Cardiac fibroblast (primary cell): ENCODE results near the gene RILPL2.
"Not testable (repeated sequence)": the region's sequence is repeated elsewhere in the genome, so short reads cannot be mapped to it uniquely, and the experiment has no call there.

Source experiments
- DNase-seq, 2 donors: peaks; one replicate each; pipeline versions ENCODE4 v3.0.0 to v3.0.0-alpha.2; 2010; ENCODE audit warnings: low read depth in 2 of 2
- H3K4me3 ChIP-seq, 2 donors: replicated peaks in 1 of 2; 1 replicate in 1 of 2; 2 replicates in 1 of 2; pipeline ENCODE4 v1.5.1; 2011; ENCODE audit warnings: low read depth in 2 of 2, low read length in 2 of 2, mild to moderate bottlenecking in 2 of 2, moderate library complexity in 1 of 2
- TF ChIP-seq, protein P1 (sequence below): IDR thresholded peaks from one replicate; pipeline ENCODE4 v1.5.1; 2011; ENCODE audit warnings: low read depth, mild to moderate bottlenecking, low read length, inconsistent platforms

Gene RILPL2

DNA sequence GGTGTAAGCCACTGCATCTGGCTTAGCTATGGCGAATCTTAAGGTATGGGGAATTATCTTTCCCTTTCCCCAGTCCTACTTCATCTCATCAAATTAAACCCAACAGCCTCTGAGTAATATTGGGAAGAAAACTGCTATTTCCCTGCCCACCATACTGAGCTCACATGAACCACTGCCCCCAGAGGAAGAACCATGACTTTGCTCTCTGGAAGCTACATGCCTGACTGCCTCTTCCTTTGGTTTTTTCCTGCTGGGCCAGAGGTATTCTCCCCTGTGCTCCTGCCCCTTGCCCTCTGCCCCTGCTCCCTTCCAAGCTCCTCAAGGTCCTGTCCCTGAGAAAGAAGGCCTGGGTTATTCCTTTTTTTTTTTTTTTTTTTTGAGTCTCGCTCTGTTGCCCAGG lies 15.2 kb downstream of the RILPL2 start:
- TF ChIP-seq, protein P1, sequence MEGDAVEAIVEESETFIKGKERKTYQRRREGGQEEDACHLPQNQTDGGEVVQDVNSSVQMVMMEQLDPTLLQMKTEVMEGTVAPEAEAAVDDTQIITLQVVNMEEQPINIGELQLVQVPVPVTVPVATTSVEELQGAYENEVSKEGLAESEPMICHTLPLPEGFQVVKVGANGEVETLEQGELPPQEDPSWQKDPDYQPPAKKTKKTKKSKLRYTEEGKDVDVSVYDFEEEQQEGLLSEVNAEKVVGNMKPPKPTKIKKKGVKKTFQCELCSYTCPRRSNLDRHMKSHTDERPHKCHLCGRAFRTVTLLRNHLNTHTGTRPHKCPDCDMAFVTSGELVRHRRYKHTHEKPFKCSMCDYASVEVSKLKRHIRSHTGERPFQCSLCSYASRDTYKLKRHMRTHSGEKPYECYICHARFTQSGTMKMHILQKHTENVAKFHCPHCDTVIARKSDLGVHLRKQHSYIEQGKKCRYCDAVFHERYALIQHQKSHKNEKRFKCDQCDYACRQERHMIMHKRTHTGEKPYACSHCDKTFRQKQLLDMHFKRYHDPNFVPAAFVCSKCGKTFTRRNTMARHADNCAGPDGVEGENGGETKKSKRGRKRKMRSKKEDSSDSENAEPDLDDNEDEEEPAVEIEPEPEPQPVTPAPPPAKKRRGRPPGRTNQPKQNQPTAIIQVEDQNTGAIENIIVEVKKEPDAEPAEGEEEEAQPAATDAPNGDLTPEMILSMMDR, result no peak
- DNase-seq, result no peak
- no peak overlapping the region for H3K4me3 ChIP-seq

DNA sequence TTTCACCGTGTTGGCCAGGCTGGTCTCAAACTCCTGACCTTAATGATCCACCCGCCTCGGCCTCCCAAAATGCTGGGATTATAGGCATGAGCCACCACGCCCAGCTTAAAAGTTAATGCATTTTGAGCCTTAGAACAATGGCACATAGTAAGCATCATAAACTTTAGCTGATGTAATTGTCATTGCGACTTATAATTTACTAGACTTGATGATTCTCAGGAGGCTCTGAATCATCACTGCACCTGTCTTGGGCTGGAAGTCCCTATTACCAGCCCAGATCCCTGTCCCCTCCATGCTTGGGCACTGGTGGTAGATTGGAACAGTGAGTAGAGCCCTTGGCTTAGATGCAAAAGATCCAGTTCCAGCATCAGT lies 26.5 kb downstream of the RILPL2 start:
- H3K4me3 ChIP-seq, result no peak overlapping the region
- TF ChIP-seq, protein P1, result no peak
- no peak for DNase-seq

DNA sequence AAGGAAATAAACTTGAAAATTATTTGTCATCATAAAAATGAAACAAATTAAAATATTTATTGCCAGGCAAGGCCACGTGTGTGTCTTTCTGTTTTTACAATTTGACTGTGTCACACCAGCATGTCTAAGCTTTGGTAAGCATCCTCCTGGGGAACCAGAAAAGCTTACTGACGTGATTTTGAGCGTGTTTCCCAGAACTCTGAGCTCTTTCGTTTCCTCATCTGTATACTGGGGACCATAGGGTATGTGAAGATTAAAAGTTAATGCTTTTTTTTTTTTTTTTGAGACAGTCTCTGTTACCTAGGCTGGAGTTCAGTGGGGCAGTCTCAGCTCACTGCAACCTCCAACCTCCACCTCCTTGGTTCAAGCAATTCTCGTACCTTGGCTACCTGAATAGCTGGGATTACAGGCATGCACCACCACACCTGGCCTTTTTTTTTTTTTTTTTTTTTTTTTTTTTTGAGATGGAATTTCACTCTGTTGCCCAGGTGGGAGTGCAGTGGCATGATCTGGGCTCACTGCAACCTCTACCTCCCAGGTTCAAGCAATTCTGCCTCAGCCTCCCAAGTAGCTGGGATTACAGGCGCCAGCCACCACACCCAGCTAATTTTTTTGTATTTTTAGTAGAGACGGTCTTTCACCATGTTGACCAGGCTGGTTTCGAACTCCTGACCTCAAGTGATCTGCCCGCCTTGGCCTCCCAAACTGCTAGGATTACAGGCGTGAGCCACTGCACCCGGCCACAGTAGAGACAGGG lies 27.0 kb downstream of the RILPL2 start:
- not testable (repeated sequence) for DNase-seq, H3K4me3 ChIP-seq

DNA sequence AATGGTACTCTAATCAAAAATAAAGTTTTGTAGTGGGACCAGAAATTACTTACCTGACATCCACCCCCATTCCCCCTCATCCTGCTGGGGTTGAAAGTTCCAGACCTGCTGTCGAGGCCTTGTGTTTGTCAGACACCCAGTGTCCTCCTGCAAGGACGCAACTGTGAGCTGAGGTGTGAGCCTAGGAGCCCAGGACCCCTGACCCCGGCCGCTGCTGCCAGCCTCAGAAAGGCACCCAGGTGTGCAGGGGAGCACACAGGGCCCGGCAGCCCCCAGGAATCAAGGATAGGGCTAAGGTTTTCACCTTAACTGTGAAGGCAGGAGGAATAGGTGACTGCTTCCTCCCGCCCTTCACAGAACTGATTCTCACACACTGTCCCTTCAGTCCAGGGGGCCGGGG lies 27.9 kb downstream of the RILPL2 start:
- H3K4me3 ChIP-seq, DNase-seq: not testable (repeated sequence)

DNA sequence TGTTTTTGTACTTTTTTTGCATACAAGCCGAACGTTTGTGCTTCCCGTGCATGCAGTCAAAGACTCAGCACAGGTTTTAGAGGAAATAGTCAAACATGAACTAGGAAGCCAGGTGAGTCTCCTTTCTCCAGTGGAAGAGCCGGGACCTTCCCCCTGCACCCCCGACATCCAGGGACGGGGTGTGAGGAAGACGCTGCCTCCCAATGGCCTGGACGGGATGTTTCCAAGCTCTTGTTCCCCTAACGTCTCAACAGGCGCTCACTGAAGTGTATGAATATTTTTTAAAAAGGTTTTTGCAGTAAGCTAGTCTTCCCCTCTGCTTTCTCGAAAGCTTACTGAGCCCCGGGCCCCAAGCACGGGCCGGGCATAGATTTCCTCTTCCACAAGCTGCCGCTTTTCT lies 28.6 kb downstream of the RILPL2 start:
- H3K4me3 ChIP-seq, DNase-seq: not testable (repeated sequence)

DNA sequence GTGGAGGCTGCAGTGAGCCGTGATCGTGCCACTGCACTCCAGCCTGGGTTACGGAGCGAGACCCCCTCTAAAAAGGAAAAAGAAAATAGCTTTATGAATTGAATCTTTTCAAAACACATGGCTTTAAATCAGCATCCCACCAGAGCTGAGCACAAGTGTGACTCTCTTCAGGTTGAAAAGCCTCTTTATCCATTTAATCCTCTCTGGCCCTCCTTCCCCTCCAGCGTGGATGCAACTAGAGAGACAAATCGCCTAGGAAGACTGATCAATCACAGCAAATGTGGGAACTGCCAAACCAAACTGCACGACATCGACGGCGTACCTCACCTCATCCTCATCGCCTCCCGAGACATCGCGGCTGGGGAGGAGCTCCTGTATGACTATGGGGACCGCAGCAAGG lies 29.2 kb downstream of the RILPL2 start:
- not testable (repeated sequence) for DNase-seq

DNA sequence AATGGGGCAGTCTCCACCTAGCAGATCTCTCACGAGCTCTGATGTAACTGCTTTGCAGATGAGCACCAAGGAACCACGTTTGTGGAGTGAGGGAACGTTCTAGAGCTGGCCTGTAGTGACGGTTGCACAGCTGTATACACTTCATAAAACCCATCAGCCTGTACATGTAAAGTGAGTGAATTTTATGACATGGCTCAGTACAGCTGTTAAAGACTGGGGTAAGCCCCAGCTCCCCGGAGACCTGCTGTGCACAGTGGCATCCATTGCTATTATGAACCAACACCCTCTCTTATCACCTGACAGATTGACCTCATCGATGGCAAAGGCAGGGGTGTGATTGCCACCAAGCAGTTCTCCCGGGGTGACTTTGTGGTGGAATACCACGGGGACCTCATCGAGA lies 31.9 kb downstream of the RILPL2 start:
- DNase-seq, result no peak
- TF ChIP-seq, protein P1, result no peak
- H3K4me3 ChIP-seq, result no peak overlapping the region

More for the DNA sequence above, 29.2 kb downstream of the RILPL2 start:
- not testable (repeated sequence) for H3K4me3 ChIP-seq

DNA sequence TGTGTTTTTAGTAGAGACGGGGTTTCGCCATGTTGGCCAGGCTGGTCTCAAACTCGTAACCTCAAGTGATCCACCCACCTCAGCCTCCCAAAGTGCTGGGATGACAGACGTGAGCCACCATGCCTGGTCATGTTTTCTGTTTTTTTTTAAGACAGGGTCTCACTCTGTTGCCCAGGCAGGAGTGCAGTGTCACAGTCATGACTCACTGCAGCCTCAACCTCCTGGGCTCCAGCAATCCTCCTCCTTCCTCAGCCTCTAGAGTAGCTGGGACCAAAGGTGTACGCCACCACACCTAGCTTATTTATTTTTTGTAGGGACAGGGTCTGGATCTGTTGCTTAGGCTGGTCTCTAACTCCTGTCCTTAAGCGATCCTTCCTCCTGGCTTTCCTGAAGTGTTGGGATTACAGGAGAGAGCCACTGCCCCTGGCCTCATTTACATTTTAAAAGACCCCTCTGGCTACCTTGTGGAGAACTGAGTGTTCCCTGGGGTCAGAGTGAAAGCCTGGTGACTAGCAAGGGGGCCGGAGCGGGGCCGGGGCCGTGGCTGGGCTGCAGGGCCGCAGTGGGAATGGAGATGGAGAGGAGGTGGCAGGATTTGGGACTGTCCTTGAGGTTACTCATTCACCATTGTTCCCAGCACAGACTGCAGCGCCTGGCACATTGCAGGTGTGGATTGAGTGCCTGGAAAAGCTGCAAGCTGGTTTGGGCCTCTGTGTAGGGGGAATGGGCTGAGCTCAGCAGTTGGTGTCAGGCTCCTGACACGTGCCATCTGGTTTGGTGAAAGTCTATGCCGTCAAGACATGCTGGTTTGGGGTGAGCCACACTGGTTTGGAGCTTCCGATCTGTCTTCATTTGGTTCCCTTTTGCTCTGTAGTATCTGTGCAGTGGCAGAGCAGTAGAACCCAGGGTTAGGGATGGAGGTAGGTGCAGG lies 34.5 kb downstream of the RILPL2 start:
- TF ChIP-seq, protein P1, result no peak
- no peak for DNase-seq
- no peak overlapping the region for H3K4me3 ChIP-seq

DNA sequence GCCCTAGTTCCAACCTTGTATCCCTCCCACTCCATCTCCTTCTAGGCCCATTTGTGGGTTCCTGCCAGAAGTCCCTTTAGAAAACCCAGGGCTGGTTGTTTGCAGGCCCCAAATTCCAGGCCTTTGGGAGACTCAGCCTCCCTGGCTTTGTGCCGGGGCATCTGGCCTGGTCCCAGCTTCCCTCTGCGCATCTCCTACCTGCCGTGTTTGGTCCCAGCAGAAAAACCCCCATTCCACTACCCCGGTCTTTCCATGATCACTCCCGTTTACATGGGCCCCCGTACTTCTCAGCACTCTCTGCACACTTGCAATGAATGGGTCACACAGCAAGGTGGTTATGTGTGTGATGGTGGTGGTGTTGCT lies 37.2 kb downstream of the RILPL2 start:
- DNase-seq, result no peak
- TF ChIP-seq, protein P1, result no peak
- no peak overlapping the region for H3K4me3 ChIP-seq
